K562 (cell line): ENCODE data around the gene U2SURP. TPM values are rescaled to one million over a fixed set of nuclear protein-coding genes. Genes with fewer than 3 reads are reported as not detected.

ENCODE experiments used
- ASH1L ChIP-seq: fragments of 450-650 bp; IDR thresholded peaks from 2 replicates; pipeline ENCODE4 v1.6.1; 2018; ENCODE audit warnings: borderline replicate concordance, mild to moderate bottlenecking, low read depth; ENCODE audit not compliant: partially characterized antibody
- BRCA1 ChIP-seq, 2 experiments: fragments of 450-650 bp in 1 of 2; sonication (generic) in 1 of 2; formaldehyde crosslinking in 1 of 2; IDR thresholded peaks; 2 replicates each; pipeline versions ENCODE4 v1.5.0 to v1.6.1; 2017 to 2020; ENCODE audit warnings: mild to moderate bottlenecking in 1 of 2, missing genetic modification reagents in 1 of 2
- CEBPB ChIP-seq: fragments of 450-650 bp; IDR thresholded peaks from 2 replicates; pipeline ENCODE4 v1.6.1; 2016; ENCODE audit warnings: missing genetic modification characterization, missing compliant biosample characterization
- DPF2 ChIP-seq: fragments of 450-650 bp; IDR thresholded peaks from 2 replicates; pipeline ENCODE4 v1.6.1; 2016
- FOXJ2 ChIP-seq: fragments of 200-800 bp; sonication (Bioruptor generic); IDR thresholded peaks from 2 replicates; pipeline ENCODE4 v1.6.1; 2016; ENCODE audit warnings: missing genetic modification characterization, missing compliant biosample characterization
- FOXP1 ChIP-seq: sonication (generic); formaldehyde crosslinking; IDR thresholded peaks from 2 replicates; pipeline ENCODE4 v1.8.0; 2022; ENCODE audit warnings: mild to moderate bottlenecking, missing genetic modification reagents
- HDGF ChIP-seq: fragments of 450-650 bp; IDR thresholded peaks from 2 replicates; pipeline ENCODE4 v1.6.1; 2016
- MAFG ChIP-seq: fragments of 450-650 bp; conservative IDR thresholded peaks from 2 replicates; pipeline ENCODE4 v1.6.1; 2016; ENCODE audit warnings: missing genetic modification characterization, missing compliant biosample characterization
- MECOM ChIP-seq: fragments of 250-450 bp; sonication (Bioruptor Pico); IDR thresholded peaks from 2 replicates; pipeline ENCODE4 v1.8.0; 2022; ENCODE audit warnings: inconsistent platforms
- MYNN ChIP-seq, 2 experiments: sonication (generic); formaldehyde crosslinking in 1 of 2; IDR thresholded peaks; 2 replicates each; pipeline versions ENCODE4 v1.5.0 to v1.6.1; 2016 to 2020; ENCODE audit warnings: antibody characterized with exemption in 1 of 2, missing genetic modification reagents in 1 of 2
- NFIC ChIP-seq: fragments of 450-650 bp; IDR thresholded peaks from 2 replicates; pipeline ENCODE4 v1.6.1; 2017; ENCODE audit warnings: mild to moderate bottlenecking, inconsistent platforms
- POLR2AphosphoS2 ChIP-seq: IDR thresholded peaks from 2 replicates; pipeline ENCODE4 v1.6.1; 2012; ENCODE audit warnings: low read length, improper control_type of control experiment
- TEAD2 ChIP-seq: fragments of 450-650 bp; IDR thresholded peaks from 2 replicates; pipeline ENCODE4 v1.6.1; 2016; ENCODE audit warnings: missing genetic modification characterization, control low read depth, missing compliant biosample characterization
- U2AF1 ChIP-seq: fragments of 200-400 bp; formaldehyde crosslinking; optimal IDR thresholded peaks from 2 replicates; pipeline ENCODE3; 2017; ENCODE audit warnings: mild to moderate bottlenecking, low read depth, low read length, moderate library complexity
- ZFP1 ChIP-seq: fragments of 450-650 bp; formaldehyde crosslinking; IDR thresholded peaks from 2 replicates; pipeline ENCODE4 v1.4.0; 2020; ENCODE audit warnings: mild to moderate bottlenecking, mixed read lengths
- ZNF764 ChIP-seq: fragments of 250-450 bp; sonication (Bioruptor Pico); IDR thresholded peaks from 2 replicates; pipeline ENCODE4 v1.4.0; 2020; ENCODE audit warnings: low read depth, mild to moderate bottlenecking, moderate library complexity
- polyA plus RNA-seq, 8 experiments: library from polyadenylated mRNA; depleted of rRNA in 4 of 8; stranded (reverse) in 5 of 8; unstranded in 3 of 8; fragments of >200 nt; fragmentation: Nextera tagmentation in 2 of 8; fragmentation: Illumina TruSeq in 1 of 8; extraction: Ambion mirVana in 2 of 8; extraction: Trizol in 1 of 8; gene quantifications; 2 replicates each; pipeline versions ENCODE4 v1.2.1 to v1.2.3, GENCODE V29; 2011 to 2014; ENCODE audit warnings: inconsistent platforms in 1 of 8, missing spikeins in 1 of 8
- total RNA-seq, 7 experiments: library from RNA; depleted of rRNA in 6 of 7; stranded (reverse); fragments of >200 nt in 6 of 7; fragmentation: Illumina TruSeq in 2 of 7; extraction: Trizol in 2 of 7; gene quantifications; 2 replicates each; pipeline versions ENCODE4 v1.2.1 to v1.2.3, GENCODE V29; 2011 to 2021; ENCODE audit warnings: low replicate concordance in 1 of 7
- TF ChIP-seq, protein P1 (sequence below): fragments of 150-350 bp; IDR thresholded peaks from 2 replicates; pipeline ENCODE4 v1.6.1; 2014; ENCODE audit warnings: low read depth, mild to moderate bottlenecking, low read length, borderline replicate concordance
- TF ChIP-seq, protein P2 (sequence below): fragments of 450-650 bp; formaldehyde crosslinking; IDR thresholded peaks from 2 replicates; pipeline ENCODE4 v1.4.0; 2020; ENCODE audit warnings: mild to moderate bottlenecking, moderate library complexity
- TF ChIP-seq, protein P3 (sequence below): conservative IDR thresholded peaks from 2 replicates; pipeline ENCODE4 v1.6.1; 2011; ENCODE audit warnings: low read depth, mild to moderate bottlenecking, low read length; ENCODE audit not compliant: control insufficient read depth
- TF ChIP-seq, protein P4 (sequence below): fragments of 450-650 bp; formaldehyde crosslinking; IDR thresholded peaks from 2 replicates; pipeline ENCODE4 v1.4.0; 2020; ENCODE audit warnings: mild to moderate bottlenecking, moderate library complexity

Gene U2SURP
- total and polyA plus RNA-seq, 9 of the 15 experiments (the other 6 are each of a cell fraction or from before 2014, with no cell fraction given) = 128 to 322 (median 191) TPM

DNA sequence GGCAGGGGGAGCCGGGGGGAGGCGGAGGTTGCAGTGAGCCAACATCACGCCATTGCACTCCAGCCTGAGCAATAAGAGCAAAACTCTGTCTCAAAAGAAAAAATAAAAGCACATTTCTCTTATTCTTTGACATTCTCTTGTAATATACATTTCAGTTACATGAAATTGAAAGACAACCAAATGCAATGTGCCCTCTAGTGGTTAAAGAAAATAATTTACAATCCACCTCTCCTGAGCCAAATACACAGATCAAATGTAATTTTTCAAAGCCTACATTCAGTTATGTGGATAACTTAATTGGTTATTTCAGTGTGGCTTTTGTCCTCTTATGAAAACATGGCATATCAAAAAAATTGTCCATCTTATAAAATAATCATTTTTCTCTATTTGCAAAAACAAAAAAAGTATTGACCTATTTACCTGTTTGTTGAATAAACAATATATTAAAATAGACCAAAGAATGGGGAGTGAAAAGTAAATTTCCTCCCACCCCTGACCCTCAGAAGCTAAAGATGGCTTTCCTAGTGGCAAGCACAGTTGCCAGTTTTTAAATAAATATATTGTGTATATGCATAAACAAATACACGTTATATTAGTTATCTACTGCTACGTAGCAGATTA is 14.2 kb upstream of the U2SURP start (continued):
- TF ChIP-seq, protein P1, sequence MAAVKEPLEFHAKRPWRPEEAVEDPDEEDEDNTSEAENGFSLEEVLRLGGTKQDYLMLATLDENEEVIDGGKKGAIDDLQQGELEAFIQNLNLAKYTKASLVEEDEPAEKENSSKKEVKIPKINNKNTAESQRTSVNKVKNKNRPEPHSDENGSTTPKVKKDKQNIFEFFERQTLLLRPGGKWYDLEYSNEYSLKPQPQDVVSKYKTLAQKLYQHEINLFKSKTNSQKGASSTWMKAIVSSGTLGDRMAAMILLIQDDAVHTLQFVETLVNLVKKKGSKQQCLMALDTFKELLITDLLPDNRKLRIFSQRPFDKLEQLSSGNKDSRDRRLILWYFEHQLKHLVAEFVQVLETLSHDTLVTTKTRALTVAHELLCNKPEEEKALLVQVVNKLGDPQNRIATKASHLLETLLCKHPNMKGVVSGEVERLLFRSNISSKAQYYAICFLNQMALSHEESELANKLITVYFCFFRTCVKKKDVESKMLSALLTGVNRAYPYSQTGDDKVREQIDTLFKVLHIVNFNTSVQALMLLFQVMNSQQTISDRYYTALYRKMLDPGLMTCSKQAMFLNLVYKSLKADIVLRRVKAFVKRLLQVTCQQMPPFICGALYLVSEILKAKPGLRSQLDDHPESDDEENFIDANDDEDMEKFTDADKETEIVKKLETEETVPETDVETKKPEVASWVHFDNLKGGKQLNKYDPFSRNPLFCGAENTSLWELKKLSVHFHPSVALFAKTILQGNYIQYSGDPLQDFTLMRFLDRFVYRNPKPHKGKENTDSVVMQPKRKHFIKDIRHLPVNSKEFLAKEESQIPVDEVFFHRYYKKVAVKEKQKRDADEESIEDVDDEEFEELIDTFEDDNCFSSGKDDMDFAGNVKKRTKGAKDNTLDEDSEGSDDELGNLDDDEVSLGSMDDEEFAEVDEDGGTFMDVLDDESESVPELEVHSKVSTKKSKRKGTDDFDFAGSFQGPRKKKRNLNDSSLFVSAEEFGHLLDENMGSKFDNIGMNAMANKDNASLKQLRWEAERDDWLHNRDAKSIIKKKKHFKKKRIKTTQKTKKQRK = no peak
- TF ChIP-seq HDGF (no peak), ZNF764 (CRISPR knock-in tag) (no peak), ZFP1 (CRISPR knock-in tag) (no peak), MECOM (CRISPR knock-in tag) (no peak), MAFG (tag) (no peak), U2AF1 (no peak), MYNN (IDR thresholded peaks at IDR 0.05) (no peak), MYNN (CRISPR knock-in tag; IDR thresholded peaks at IDR 0.05) (no peak), CEBPB (no peak), FOXP1 (CRISPR knock-in tag) (no peak), BRCA1 (IDR thresholded peaks at IDR 0.05) (no peak), BRCA1 (CRISPR knock-in tag; IDR thresholded peaks at IDR 0.05) (no peak), NFIC (0 out of 2 replicates have a peak, but pooled peaks have one; percentile 4), POLR2AphosphoS2 (no peak), DPF2 (no peak), ASH1L (no peak), TEAD2 (tag) (no peak), FOXJ2 (tag) (no peak)
- TF ChIP-seq, protein P2, sequence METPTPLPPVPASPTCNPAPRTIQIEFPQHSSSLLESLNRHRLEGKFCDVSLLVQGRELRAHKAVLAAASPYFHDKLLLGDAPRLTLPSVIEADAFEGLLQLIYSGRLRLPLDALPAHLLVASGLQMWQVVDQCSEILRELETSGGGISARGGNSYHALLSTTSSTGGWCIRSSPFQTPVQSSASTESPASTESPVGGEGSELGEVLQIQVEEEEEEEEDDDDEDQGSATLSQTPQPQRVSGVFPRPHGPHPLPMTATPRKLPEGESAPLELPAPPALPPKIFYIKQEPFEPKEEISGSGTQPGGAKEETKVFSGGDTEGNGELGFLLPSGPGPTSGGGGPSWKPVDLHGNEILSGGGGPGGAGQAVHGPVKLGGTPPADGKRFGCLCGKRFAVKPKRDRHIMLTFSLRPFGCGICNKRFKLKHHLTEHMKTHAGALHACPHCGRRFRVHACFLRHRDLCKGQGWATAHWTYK = no peak
- TF ChIP-seq, protein P3, sequence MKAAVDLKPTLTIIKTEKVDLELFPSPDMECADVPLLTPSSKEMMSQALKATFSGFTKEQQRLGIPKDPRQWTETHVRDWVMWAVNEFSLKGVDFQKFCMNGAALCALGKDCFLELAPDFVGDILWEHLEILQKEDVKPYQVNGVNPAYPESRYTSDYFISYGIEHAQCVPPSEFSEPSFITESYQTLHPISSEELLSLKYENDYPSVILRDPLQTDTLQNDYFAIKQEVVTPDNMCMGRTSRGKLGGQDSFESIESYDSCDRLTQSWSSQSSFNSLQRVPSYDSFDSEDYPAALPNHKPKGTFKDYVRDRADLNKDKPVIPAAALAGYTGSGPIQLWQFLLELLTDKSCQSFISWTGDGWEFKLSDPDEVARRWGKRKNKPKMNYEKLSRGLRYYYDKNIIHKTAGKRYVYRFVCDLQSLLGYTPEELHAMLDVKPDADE = no peak
- TF ChIP-seq, protein P4, sequence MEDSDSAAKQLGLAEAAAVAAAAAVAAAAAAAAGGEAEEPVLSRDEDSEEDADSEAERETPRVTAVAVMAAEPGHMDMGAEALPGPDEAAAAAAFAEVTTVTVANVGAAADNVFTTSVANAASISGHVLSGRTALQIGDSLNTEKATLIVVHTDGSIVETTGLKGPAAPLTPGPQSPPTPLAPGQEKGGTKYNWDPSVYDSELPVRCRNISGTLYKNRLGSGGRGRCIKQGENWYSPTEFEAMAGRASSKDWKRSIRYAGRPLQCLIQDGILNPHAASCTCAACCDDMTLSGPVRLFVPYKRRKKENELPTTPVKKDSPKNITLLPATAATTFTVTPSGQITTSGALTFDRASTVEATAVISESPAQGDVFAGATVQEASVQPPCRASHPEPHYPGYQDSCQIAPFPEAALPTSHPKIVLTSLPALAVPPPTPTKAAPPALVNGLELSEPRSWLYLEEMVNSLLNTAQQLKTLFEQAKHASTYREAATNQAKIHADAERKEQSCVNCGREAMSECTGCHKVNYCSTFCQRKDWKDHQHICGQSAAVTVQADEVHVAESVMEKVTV (CRISPR knock-in tag) = 0 out of 2 replicates have a peak, but pooled peaks have one; percentile 31
